ENCODE measurements around the gene UNC5C. TPM values are rescaled to one million over a fixed set of nuclear protein-coding genes. Genes with fewer than 3 reads are reported as not detected.

UNC5C gene
- total and polyA plus RNA-seq, 8 donors, result 0.15 to 0.84 (median 0.34) TPM

- FAIRE-seq (no peak), ATAC-seq (no peak), DNase-seq (no peak)
- Histone ChIP-seq H3K36me3 (no peaks in the 10 kb centered on the region), H3K27ac (no peak overlapping the region), H3K27me3 (no peaks in the 10 kb centered on the region), H3K4me3 (no peak overlapping the region), H3K4me1 (no peaks in the 10 kb centered on the region), H3K9me3 (no peaks in the 10 kb centered on the region)
- no peak for TF ChIP-seq CTCF (IDR thresholded peaks at IDR 0.05)
- 71 to 80% methylated on average over 6 of the region's 6 CpGs for WGBS, 2 donors
- intact Hi-C loops (cut with DNase I), result no loop called here
These were observed 292.5 kb downstream of the UNC5C start for GRCh38 chr4:95256108-95256835.

- TF ChIP-seq CTCF (IDR thresholded peaks at IDR 0.05), result no peak
- no peak overlapping the region for H3K27ac ChIP-seq
- no peak for DNase-seq
- intact Hi-C loops (cut with DNase I), result no loop called here
- H3K4me3 ChIP-seq, result no peak overlapping the region
- no peaks in the 10 kb centered on the region for H3K9me3 ChIP-seq
- H3K4me1 ChIP-seq, result no peaks in the 10 kb centered on the region
- 79 to 83% methylated on average over 8 of the region's 8 CpGs for WGBS, 2 donors
- no peak for FAIRE-seq
- ATAC-seq, result no peak
- H3K36me3 ChIP-seq, result no peaks in the 10 kb centered on the region
- H3K27me3 ChIP-seq, result no peaks in the 10 kb centered on the region
These were observed 293.2 kb downstream of the UNC5C start for GRCh38 chr4:95255396-95256107.

- ATAC-seq (no peak), DNase-seq (no peak), FAIRE-seq (no peak)
- 39 to 55% methylated on average over 2 of the region's 2 CpGs for WGBS, 2 donors
- no peak for TF ChIP-seq CTCF (IDR thresholded peaks at IDR 0.05)
- intact Hi-C loops (cut with DNase I), result no loop called here
- Histone ChIP-seq H3K27ac (no peak overlapping the region), H3K36me3 (no peaks in the 10 kb centered on the region), H3K9me3 (no peaks in the 10 kb centered on the region), H3K4me1 (no peaks in the 10 kb centered on the region), H3K4me3 (no peak overlapping the region), H3K27me3 (no peaks in the 10 kb centered on the region)
These were observed 297.2 kb downstream of the UNC5C start for GRCh38 chr4:95251568-95251967.

- TF ChIP-seq CTCF (IDR thresholded peaks at IDR 0.05), result no peak
- WGBS, 2 donors, result 28 to 35% methylated on average over 7 of the region's 7 CpGs
- DNase-seq (no peak), FAIRE-seq (no peak), ATAC-seq (peak in 3 of 4 donors; percentile 30 to 80 (median 70))
- Histone ChIP-seq H3K27me3 (no peaks in the 10 kb centered on the region), H3K27ac (peak overlapping the region in 1 of 4 donors; percentile 9), H3K4me1 (no peaks in the 10 kb centered on the region), H3K4me3 (no peak overlapping the region), H3K36me3 (no peaks in the 10 kb centered on the region), H3K9me3 (no peaks in the 10 kb centered on the region)
- intact Hi-C loops (cut with DNase I), result no loop called here
These were observed 298.1 kb downstream of the UNC5C start for GRCh38 chr4:95250544-95251137.

Data from pancreas (tissue), 10 donors.